C4-2B (cell line): ENCODE results near the gene ACHE.

Experiments used
- ZFX ChIP-seq: fragments of 450-650 bp; IDR thresholded peaks from 2 replicates; pipeline ENCODE4 v1.6.1; 2017
- TF ChIP-seq, protein P1 (sequence below): fragments of 450-650 bp; conservative IDR thresholded peaks from 2 replicates; pipeline ENCODE4 v1.5.1; 2017; ENCODE audit warnings: mild to moderate bottlenecking

DNA sequence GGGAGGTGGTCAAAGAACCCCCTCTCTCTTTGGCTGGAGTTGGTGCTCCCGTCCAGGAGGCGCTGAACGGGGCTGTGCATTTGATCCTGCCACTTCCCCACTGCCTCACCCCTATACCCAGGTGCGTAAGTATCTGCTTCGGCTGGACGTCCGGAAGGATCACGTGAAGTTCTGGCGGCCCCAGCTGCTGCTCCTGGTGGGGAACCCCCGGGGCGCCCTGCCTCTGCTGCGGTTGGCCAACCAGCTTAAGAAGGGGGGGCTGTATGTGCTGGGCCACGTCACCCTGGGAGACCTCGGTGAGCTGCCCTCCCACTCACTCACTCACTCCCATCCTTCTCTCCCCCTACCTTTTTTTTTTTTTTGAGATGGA lies 34.1 kb downstream of the ACHE start:
- TF ChIP-seq, protein P1, sequence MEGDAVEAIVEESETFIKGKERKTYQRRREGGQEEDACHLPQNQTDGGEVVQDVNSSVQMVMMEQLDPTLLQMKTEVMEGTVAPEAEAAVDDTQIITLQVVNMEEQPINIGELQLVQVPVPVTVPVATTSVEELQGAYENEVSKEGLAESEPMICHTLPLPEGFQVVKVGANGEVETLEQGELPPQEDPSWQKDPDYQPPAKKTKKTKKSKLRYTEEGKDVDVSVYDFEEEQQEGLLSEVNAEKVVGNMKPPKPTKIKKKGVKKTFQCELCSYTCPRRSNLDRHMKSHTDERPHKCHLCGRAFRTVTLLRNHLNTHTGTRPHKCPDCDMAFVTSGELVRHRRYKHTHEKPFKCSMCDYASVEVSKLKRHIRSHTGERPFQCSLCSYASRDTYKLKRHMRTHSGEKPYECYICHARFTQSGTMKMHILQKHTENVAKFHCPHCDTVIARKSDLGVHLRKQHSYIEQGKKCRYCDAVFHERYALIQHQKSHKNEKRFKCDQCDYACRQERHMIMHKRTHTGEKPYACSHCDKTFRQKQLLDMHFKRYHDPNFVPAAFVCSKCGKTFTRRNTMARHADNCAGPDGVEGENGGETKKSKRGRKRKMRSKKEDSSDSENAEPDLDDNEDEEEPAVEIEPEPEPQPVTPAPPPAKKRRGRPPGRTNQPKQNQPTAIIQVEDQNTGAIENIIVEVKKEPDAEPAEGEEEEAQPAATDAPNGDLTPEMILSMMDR: no peak
- no peak for TF ChIP-seq ZFX
